AG10803 (cell line): ENCODE measurements around the gene ATPAF1.

Experiments used
- DNase-seq: peaks from one replicate; pipeline ENCODE4 v3.0.0; 2010; ENCODE audit warnings: low read depth
- H3K4me3 ChIP-seq: 2 replicates; pipeline ENCODE4 v1.5.1; 2011; ENCODE audit warnings: mild to moderate bottlenecking, low read length, control low read depth
- CTCF ChIP-seq: conservative IDR thresholded peaks from 2 replicates; pipeline ENCODE4 v1.5.1; 2011; ENCODE audit warnings: mild to moderate bottlenecking, low read length, control low read depth, inconsistent platforms

The ATPAF1 gene

GRCh38 chr1:46606255-46606965, 61.8 kb downstream of the ATPAF1 start:
- H3K4me3 ChIP-seq: no peak overlapping the region
- DNase-seq: no peak
- no peak for TF ChIP-seq CTCF

- TF ChIP-seq CTCF: no peak
- H3K4me3 ChIP-seq: no peak overlapping the region
- no peak for DNase-seq
Observed at GRCh38 chr1:46605232-46605631, 62.9 kb downstream of the ATPAF1 start.

GRCh38 chr1:46603858-46604549, 64.2 kb downstream of the ATPAF1 start, which contains the start of gene MKNK1:
Gene MKNK1, minus strand, starts transcription at chr1:46604268. Its CDS starts 20,941 bp downstream, at chr1:46583327.
- peak; percentile 86 for DNase-seq
- peak; percentile 20; the same call in 1 of the 2 replicates for TF ChIP-seq CTCF
- H3K4me3 ChIP-seq: peak within 1 kb of the TSS; percentile 97

GRCh38 chr1:46603481-46603857, 64.7 kb downstream of the ATPAF1 start:
- H3K4me3 ChIP-seq: peak overlapping the region; percentile 97
- DNase-seq: no peak
- no peak for TF ChIP-seq CTCF

GRCh38 chr1:46601257-46602007, 66.7 kb downstream of the ATPAF1 start:
- TF ChIP-seq CTCF: no peak
- DNase-seq: no peak
- H3K4me3 ChIP-seq: no peak overlapping the region

- DNase-seq: no peak
- no peak for TF ChIP-seq CTCF
- H3K4me3 ChIP-seq: no peak overlapping the region
Observed at GRCh38 chr1:46599059-46599970, 68.8 kb downstream of the ATPAF1 start.
